GM06990 (cell line): ENCODE data around the gene TPCN2.

ENCODE experiments used
- DNase-seq: peaks from one replicate; pipeline ENCODE4 v3.0.0-alpha.2; 2011; ENCODE audit not compliant: insufficient read length; ENCODE audit errors: extremely low read depth
- H3K27me3 ChIP-seq: replicated peaks from 2 replicates; pipeline ENCODE4 v1.6.0; 2011; ENCODE audit warnings: low read length; ENCODE audit not compliant: control insufficient read depth, insufficient read depth
- H3K36me3 ChIP-seq: 2 replicates; pipeline ENCODE4 v1.5.1; 2011; ENCODE audit warnings: low read length; ENCODE audit not compliant: control insufficient read depth, insufficient read depth
- H3K4me3 ChIP-seq: replicated peaks from 2 replicates; pipeline ENCODE4 v1.5.1; 2011; ENCODE audit warnings: low read depth, mild to moderate bottlenecking, control low read depth, low read length
- TF ChIP-seq, protein P1 (sequence below): IDR thresholded peaks from 2 replicates; pipeline ENCODE4 v1.5.1; 2011; ENCODE audit warnings: low read length, control low read depth, mild to moderate bottlenecking, inconsistent platforms; ENCODE audit not compliant: insufficient read depth, poor library complexity, severe bottlenecking

The TPCN2 gene

DNA sequence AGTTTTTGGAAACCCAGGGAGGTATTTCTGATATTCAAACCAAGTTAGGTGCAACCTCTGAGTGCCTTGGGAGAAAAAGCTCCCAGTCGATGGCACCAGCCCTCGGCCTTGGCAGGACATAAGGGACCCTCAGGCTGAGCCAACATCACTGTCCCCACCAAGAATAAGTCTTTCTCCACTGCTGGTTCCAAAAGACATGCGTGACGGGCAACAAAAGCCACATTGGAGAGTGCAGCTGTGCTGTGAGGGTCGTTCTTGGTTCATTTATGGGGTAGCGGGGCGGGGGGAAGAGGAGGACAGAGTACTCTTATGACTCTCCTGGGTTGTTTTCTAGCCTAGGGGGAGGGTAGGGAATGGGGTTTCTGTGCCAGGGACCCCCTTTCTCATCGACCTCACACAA lies 11.2 kb upstream of the TPCN2 start:
- no peak overlapping the region for H3K4me3 ChIP-seq
- no peaks in the 10 kb centered on the region for H3K36me3 ChIP-seq
- TF ChIP-seq, protein P1, sequence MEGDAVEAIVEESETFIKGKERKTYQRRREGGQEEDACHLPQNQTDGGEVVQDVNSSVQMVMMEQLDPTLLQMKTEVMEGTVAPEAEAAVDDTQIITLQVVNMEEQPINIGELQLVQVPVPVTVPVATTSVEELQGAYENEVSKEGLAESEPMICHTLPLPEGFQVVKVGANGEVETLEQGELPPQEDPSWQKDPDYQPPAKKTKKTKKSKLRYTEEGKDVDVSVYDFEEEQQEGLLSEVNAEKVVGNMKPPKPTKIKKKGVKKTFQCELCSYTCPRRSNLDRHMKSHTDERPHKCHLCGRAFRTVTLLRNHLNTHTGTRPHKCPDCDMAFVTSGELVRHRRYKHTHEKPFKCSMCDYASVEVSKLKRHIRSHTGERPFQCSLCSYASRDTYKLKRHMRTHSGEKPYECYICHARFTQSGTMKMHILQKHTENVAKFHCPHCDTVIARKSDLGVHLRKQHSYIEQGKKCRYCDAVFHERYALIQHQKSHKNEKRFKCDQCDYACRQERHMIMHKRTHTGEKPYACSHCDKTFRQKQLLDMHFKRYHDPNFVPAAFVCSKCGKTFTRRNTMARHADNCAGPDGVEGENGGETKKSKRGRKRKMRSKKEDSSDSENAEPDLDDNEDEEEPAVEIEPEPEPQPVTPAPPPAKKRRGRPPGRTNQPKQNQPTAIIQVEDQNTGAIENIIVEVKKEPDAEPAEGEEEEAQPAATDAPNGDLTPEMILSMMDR, result no peak
- DNase-seq, result no peak
- H3K27me3 ChIP-seq, result no peaks in the 10 kb centered on the region

DNA sequence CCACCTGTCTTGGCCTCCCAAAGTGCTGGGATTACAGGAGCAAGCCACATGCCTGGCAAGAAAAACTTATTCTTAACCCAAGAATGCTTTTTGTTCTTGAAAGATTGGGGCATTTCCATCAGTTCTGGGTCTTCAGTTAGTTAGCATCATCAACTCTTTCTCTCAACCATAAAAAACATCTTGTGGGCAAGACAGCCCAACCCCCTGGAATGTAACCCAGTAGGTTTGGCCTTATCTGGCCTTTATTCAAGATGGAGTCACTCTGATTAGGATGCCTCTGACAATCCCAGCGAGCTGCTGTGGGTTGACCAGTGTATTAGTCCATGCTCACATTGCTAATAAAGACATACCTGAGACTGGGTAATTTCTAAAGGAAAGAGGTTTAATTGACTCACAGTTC lies 9.2 kb upstream of the TPCN2 start:
- H3K4me3 ChIP-seq, result no peak overlapping the region
- H3K36me3 ChIP-seq, result no peaks in the 10 kb centered on the region
- H3K27me3 ChIP-seq, result no peaks in the 10 kb centered on the region
- TF ChIP-seq, protein P1, result no peak
- DNase-seq, result no peak

DNA sequence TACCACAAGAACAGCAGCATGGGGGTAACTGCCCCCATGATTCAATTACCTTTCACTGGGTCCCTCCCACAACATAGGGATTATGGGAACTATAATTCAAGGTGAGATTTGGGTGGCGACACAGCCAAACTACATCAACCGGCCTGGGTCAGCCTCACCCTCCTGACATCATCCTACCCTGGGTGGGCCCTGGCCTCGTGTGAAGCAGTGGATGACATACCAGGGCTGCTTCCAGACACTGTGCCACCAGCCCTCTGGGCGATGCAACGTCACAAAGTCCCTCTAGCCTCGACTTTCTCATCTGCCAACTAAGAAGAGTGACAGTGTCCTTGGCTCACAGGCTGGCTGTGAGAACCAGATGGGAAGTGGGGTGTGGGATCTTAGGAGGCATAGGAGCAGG lies 8.7 kb upstream of the TPCN2 start:
- no peaks in the 10 kb centered on the region for H3K36me3 ChIP-seq
- no peak for DNase-seq

DNA sequence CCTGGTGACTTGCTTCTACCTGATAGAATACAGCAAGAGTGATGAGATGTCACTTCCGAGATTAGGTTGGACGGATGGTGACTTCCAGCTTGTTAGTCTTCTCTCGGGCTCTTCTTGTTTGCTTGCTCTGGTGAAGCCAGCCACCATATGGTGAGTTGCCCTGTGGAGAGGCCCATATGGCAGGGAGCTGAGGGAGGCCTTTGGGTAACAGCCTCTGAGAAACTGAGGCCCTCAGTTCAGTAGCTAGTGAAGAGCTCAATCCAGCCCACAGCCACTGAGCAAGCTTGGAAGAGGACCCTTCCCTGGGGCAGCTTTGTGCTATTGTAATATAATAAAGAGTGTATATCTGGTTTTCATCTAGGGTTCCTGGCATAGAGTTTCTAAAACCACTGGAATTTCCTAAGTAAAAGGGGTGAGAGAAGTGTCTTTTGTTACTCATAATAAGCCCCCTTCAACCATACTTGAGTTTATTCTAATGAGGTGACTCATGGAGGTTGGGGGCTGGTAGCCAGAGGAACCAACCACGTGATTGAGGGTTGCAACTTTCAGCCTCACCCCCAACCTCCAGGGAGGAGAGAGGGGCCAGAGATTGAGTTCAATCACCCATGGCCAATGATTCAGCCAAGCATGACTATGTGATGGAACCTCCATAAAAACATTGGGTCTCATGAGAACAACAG lies 8.0 kb upstream of the TPCN2 start:
- TF ChIP-seq, protein P1, result no peak

More for the DNA sequence above, 8.7 kb upstream of the TPCN2 start:
- no peaks in the 10 kb centered on the region for H3K27me3 ChIP-seq
- H3K4me3 ChIP-seq, result no peak overlapping the region
- TF ChIP-seq, protein P1, result no peak

DNA sequence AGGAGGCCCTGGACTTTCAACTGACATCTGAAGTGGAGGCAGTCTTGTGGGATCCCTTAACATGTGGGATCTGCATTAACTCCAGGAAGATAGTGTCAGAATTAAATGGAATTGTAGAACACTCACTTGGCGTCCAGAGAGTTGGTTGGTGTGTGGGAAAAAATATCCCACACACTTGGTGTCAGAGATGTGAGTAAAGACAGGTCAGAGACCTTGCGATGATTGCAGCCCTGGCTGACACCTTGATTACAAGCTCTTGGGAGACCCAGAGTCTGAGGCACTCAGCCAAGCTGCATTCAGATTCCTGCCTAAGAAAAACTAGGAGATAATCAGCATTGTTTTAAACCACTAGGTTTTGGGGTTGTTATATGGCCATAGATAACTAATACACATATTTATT lies 7.2 kb upstream of the TPCN2 start:
- Histone ChIP-seq H3K27me3 (no peaks in the 10 kb centered on the region), H3K36me3 (no peaks in the 10 kb centered on the region), H3K4me3 (no peak overlapping the region)
- TF ChIP-seq, protein P1, result no peak
- DNase-seq, result no peak

More for the DNA sequence above, 8.0 kb upstream of the TPCN2 start:
- Histone ChIP-seq H3K36me3 (no peaks in the 10 kb centered on the region), H3K4me3 (no peak overlapping the region), H3K27me3 (no peaks in the 10 kb centered on the region)
- no peak for DNase-seq
